ENCODE data around the gene SCN1A.
"Not testable (repeated sequence)": the region's sequence is repeated elsewhere in the genome, so short reads cannot be mapped to it uniquely, and the experiment has no call there.

Gene SCN1A

DNA sequence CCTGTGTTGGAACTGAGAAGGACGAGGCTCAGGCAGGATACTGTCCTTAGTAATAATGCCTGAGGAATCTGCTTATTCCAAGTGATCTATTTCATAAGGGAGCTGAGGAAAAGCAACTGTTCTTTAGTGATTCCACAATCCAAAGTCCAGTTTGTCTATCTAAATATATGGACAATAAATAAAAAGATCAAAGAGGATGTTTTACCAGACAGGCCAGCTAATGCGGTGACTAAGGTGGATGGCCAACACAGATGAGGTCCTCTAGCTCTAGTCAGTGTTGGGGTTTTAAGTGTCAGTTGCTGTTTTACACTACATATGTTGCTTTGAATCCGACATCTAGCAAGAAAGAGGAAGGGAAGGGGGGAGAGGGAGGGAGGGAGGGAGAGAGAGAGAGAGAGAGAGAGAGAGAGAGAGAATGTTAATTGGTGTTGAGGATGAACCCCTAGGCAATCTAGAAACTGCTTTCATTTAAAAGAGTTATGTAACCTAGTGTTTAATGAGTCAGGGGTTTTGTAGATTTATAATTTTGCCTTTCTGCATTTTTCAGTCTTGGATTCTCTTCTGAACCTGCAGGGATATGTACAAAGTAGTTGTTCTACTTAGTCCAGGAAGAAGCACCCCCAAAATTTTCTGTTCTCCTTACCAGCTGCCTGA, 27.0 kb upstream of the SCN1A start:
- Histone ChIP-seq H3K9me3 (ENCODE audit: control insufficient read depth, insufficient read depth, low read length) (no peaks in the 10 kb centered on the region), H3K27me3 (ENCODE audit: control insufficient read depth, insufficient read depth, low read length) (no peaks in the 10 kb centered on the region; the same call in 1 of the 2 replicates), H3K4me1 (ENCODE audit: control insufficient read depth, insufficient read depth, low read length) (no peaks in the 10 kb centered on the region), H3K27ac (ENCODE audit: low read length) (no peak overlapping the region), H3K36me3 (ENCODE audit: control insufficient read depth, insufficient read depth, low read length) (no peaks in the 10 kb centered on the region), H3K4me3 (ENCODE audit: low read length) (no peak overlapping the region)
- no peak for DNase-seq (ENCODE audit: low read depth, low spot score)
- no CpG with 5 or more reads among the region's 3 CpGs for WGBS (ENCODE audit: insufficient coverage, insufficient read length)

- H3K27me3 ChIP-seq (ENCODE audit: control insufficient read depth, insufficient read depth, low read length) = no peaks in the 10 kb centered on the region; the same call in 1 of the 2 replicates
- no peak overlapping the region for H3K4me3 ChIP-seq (ENCODE audit: low read length)
- no peaks in the 10 kb centered on the region for H3K9me3 ChIP-seq (ENCODE audit: control insufficient read depth, insufficient read depth, low read length)
- no peak overlapping the region for H3K27ac ChIP-seq (ENCODE audit: low read length)
- H3K36me3 ChIP-seq (ENCODE audit: control insufficient read depth, insufficient read depth, low read length) = no peaks in the 10 kb centered on the region
- no peak for DNase-seq (ENCODE audit: low read depth, low spot score)
- no peaks in the 10 kb centered on the region for H3K4me1 ChIP-seq (ENCODE audit: control insufficient read depth, insufficient read depth, low read length)
Observed at GRCh38 chr2:166152064-166152463, 24.2 kb upstream of the SCN1A start.

- Histone ChIP-seq H3K4me3 (ENCODE audit: low read length) (no peak overlapping the region), H3K27ac (ENCODE audit: low read length) (no peak overlapping the region), H3K36me3 (ENCODE audit: control insufficient read depth, insufficient read depth, low read length) (no peaks in the 10 kb centered on the region), H3K4me1 (ENCODE audit: control insufficient read depth, insufficient read depth, low read length) (no peaks in the 10 kb centered on the region), H3K27me3 (ENCODE audit: control insufficient read depth, insufficient read depth, low read length) (no peaks in the 10 kb centered on the region; the same call in 1 of the 2 replicates), H3K9me3 (ENCODE audit: control insufficient read depth, insufficient read depth, low read length) (no peaks in the 10 kb centered on the region)
- no peak for DNase-seq (ENCODE audit: low read depth, low spot score)
- no CpG with 5 or more reads among the region's 7 CpGs for WGBS (ENCODE audit: insufficient coverage, insufficient read length)
Observed at GRCh38 chr2:166148500-166149400, 20.9 kb upstream of the SCN1A start.

- DNase-seq (ENCODE audit: low read depth, low spot score) = no peak
- H3K4me1 ChIP-seq (ENCODE audit: control insufficient read depth, insufficient read depth, low read length) = no peaks in the 10 kb centered on the region
- no CpG with 5 or more reads among the region's 2 CpGs for WGBS (ENCODE audit: insufficient coverage, insufficient read length)
Observed at GRCh38 chr2:166147883-166148282, 20.1 kb upstream of the SCN1A start.

GRCh38 chr2:166144071-166144470, 16.3 kb upstream of the SCN1A start:
- H3K9me3 ChIP-seq (ENCODE audit: control insufficient read depth, insufficient read depth, low read length) = no peaks in the 10 kb centered on the region
- H3K36me3 ChIP-seq (ENCODE audit: control insufficient read depth, insufficient read depth, low read length) = no peaks in the 10 kb centered on the region
- H3K27ac ChIP-seq (ENCODE audit: low read length) = no peak overlapping the region
- WGBS (ENCODE audit: insufficient coverage, insufficient read length) = no CpG with 5 or more reads among the region's 1 CpG
- no peaks in the 10 kb centered on the region for H3K27me3 ChIP-seq (ENCODE audit: control insufficient read depth, insufficient read depth, low read length)
- no peak overlapping the region for H3K4me3 ChIP-seq (ENCODE audit: low read length)
- no peaks in the 10 kb centered on the region for H3K4me1 ChIP-seq (ENCODE audit: control insufficient read depth, insufficient read depth, low read length)
- DNase-seq (ENCODE audit: low read depth, low spot score) = no peak

More at GRCh38 chr2:166147883-166148282, 20.1 kb upstream of the SCN1A start:
- H3K36me3 ChIP-seq (ENCODE audit: control insufficient read depth, insufficient read depth, low read length) = no peaks in the 10 kb centered on the region
- H3K4me3 ChIP-seq (ENCODE audit: low read length) = no peak overlapping the region
- H3K27ac ChIP-seq (ENCODE audit: low read length) = no peak overlapping the region
- H3K9me3 ChIP-seq (ENCODE audit: control insufficient read depth, insufficient read depth, low read length) = no peaks in the 10 kb centered on the region
- no peaks in the 10 kb centered on the region for H3K27me3 ChIP-seq (ENCODE audit: control insufficient read depth, insufficient read depth, low read length)

GRCh38 chr2:166140932-166141331, 13.1 kb upstream of the SCN1A start:
- H3K4me1 ChIP-seq (ENCODE audit: control insufficient read depth, insufficient read depth, low read length) = no peaks in the 10 kb centered on the region
- H3K27ac ChIP-seq (ENCODE audit: low read length) = no peak overlapping the region
- H3K9me3 ChIP-seq (ENCODE audit: control insufficient read depth, insufficient read depth, low read length) = no peaks in the 10 kb centered on the region
- no peaks in the 10 kb centered on the region for H3K36me3 ChIP-seq (ENCODE audit: control insufficient read depth, insufficient read depth, low read length)
- no peaks in the 10 kb centered on the region for H3K27me3 ChIP-seq (ENCODE audit: control insufficient read depth, insufficient read depth, low read length)
- no CpG with 5 or more reads among the region's 2 CpGs for WGBS (ENCODE audit: insufficient coverage, insufficient read length)
- H3K4me3 ChIP-seq (ENCODE audit: low read length) = no peak overlapping the region
- no peak for DNase-seq (ENCODE audit: low read depth, low spot score)

GRCh38 chr2:166140475-166140874, 12.7 kb upstream of the SCN1A start:
- WGBS (ENCODE audit: insufficient coverage, insufficient read length) = no CpG with 5 or more reads among the region's 7 CpGs

GRCh38 chr2:166139479-166139878, 11.7 kb upstream of the SCN1A start:
- H3K36me3 ChIP-seq (ENCODE audit: control insufficient read depth, insufficient read depth, low read length); H3K27me3 ChIP-seq (ENCODE audit: control insufficient read depth, insufficient read depth, low read length); DNase-seq (ENCODE audit: low read depth, low spot score); H3K4me3 ChIP-seq (ENCODE audit: low read length); H3K4me1 ChIP-seq (ENCODE audit: control insufficient read depth, insufficient read depth, low read length); H3K9me3 ChIP-seq (ENCODE audit: control insufficient read depth, insufficient read depth, low read length); H3K27ac ChIP-seq (ENCODE audit: low read length): not testable (repeated sequence)
- no CpG with 5 or more reads among the region's 3 CpGs for WGBS (ENCODE audit: insufficient coverage, insufficient read length)

More at GRCh38 chr2:166140475-166140874, 12.7 kb upstream of the SCN1A start:
- no peaks in the 10 kb centered on the region for H3K27me3 ChIP-seq (ENCODE audit: control insufficient read depth, insufficient read depth, low read length)
- H3K9me3 ChIP-seq (ENCODE audit: control insufficient read depth, insufficient read depth, low read length) = no peaks in the 10 kb centered on the region
- H3K36me3 ChIP-seq (ENCODE audit: control insufficient read depth, insufficient read depth, low read length) = no peaks in the 10 kb centered on the region
- no peak overlapping the region for H3K4me3 ChIP-seq (ENCODE audit: low read length)
- H3K27ac ChIP-seq (ENCODE audit: low read length) = no peak overlapping the region
- no peak for DNase-seq (ENCODE audit: low read depth, low spot score)
- no peaks in the 10 kb centered on the region for H3K4me1 ChIP-seq (ENCODE audit: control insufficient read depth, insufficient read depth, low read length)

DNA sequence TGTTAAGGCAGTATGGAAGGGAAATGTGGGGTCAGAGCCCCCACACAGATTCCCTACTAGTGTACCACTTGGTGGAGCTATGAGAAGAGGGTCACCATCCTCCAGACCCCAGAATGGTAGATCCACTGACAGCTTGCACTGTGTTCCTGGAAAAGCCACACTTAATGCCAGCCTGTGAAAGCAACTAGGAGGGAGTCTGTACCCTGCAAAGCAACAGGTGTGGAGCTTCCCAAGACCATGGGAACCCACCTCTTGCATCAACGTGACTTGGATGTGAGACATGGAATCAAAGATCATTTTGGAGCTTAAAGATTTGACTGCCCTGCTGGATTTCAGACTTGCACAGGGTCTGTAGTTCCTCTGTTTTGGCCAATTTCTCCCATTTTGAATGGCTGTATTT, 10.8 kb upstream of the SCN1A start:
- H3K4me3 ChIP-seq (ENCODE audit: low read length) = no peak overlapping the region
- no peaks in the 10 kb centered on the region for H3K27me3 ChIP-seq (ENCODE audit: control insufficient read depth, insufficient read depth, low read length)
- no peaks in the 10 kb centered on the region for H3K36me3 ChIP-seq (ENCODE audit: control insufficient read depth, insufficient read depth, low read length)
- H3K9me3 ChIP-seq (ENCODE audit: control insufficient read depth, insufficient read depth, low read length) = no peaks in the 10 kb centered on the region
- WGBS (ENCODE audit: insufficient coverage, insufficient read length) = no CpG with 5 or more reads among the region's 1 CpG
- DNase-seq (ENCODE audit: low read depth, low spot score) = no peak
- H3K4me1 ChIP-seq (ENCODE audit: control insufficient read depth, insufficient read depth, low read length) = no peaks in the 10 kb centered on the region
- no peak overlapping the region for H3K27ac ChIP-seq (ENCODE audit: low read length)

- no CpG with 5 or more reads among the region's 2 CpGs for WGBS (ENCODE audit: insufficient coverage, insufficient read length)
- Histone ChIP-seq H3K27ac (ENCODE audit: low read length) (no peak overlapping the region), H3K27me3 (ENCODE audit: control insufficient read depth, insufficient read depth, low read length) (no peaks in the 10 kb centered on the region), H3K4me3 (ENCODE audit: low read length) (no peak overlapping the region), H3K36me3 (ENCODE audit: control insufficient read depth, insufficient read depth, low read length) (no peaks in the 10 kb centered on the region), H3K4me1 (ENCODE audit: control insufficient read depth, insufficient read depth, low read length) (no peaks in the 10 kb centered on the region), H3K9me3 (ENCODE audit: control insufficient read depth, insufficient read depth, low read length) (no peaks in the 10 kb centered on the region)
- DNase-seq (ENCODE audit: low read depth, low spot score) = no peak
Observed at GRCh38 chr2:166138144-166138543, 10.3 kb upstream of the SCN1A start.

All from iPS DF 6.9 (cell line).